Measurements from ENCODE around the gene KRTAP2-3.
"Not testable (repeated sequence)": the region's sequence is repeated elsewhere in the genome, so short reads cannot be mapped to it uniquely, and the experiment has no call there.

DNA sequence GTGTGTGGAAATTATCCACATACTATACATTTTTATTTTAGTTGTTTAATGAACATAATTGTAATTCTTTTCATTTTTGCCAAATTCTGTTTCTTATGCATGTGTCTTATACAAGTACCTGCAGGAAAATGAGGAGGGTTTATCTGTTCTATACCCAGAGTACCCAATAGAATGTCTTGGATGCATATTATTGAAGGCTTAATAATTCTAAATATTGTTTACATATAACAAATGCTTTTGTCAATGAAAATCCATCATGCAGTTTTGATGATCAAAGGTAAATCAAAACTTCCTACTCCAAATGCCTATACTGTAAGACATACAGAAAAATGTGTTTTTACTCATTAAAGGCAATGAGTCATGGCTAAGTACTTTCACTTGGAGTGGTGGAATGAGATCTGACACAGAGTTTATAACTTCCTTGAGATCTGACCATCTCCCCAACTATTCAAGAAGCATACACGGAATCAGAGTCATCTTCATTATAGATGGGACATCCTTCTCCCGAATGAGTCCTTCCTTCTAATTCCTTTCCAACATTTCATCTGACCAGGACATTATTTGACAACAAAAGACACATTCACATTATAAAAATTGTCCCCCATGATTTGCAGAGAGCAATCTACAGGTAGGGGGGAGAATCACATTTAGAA, 44.6 kb upstream of the KRTAP2-3 start:
- not testable (repeated sequence) for TF ChIP-seq POLR2A, CTCF, EP300 (IDR thresholded peaks at IDR 0.05)

Measured in ovary (tissue), 3 donors.